AG04450 (cell line): Measurements from ENCODE around the gene TBC1D2B. TPM values are rescaled to one million over a fixed set of nuclear protein-coding genes. Genes with fewer than 3 reads are reported as not detected.

Experiments used
- CTCF ChIA-PET: fragments of 300-600, 350-600 bp; formaldehyde crosslinking; extraction: SDS; loops from one replicate; lab custom pipeline; 2022; ENCODE audit warnings: antibody characterized with exemption, inconsistent platforms; lab: Charles Lee
- POLR2A ChIA-PET: fragments of 350-600 bp; formaldehyde crosslinking; extraction: SDS; loops from one replicate; lab custom pipeline; 2021; ENCODE audit warnings: antibody characterized with exemption, inconsistent platforms; lab: Yijun Ruan, JAX
- DNase-seq: peaks from one replicate; pipeline ENCODE4 v3.0.0-alpha.2; 2011; ENCODE audit warnings: low read depth, low spot score
- H3K27ac ChIP-seq: one replicate; pipeline ENCODE4 v1.5.1; 2012; ENCODE audit warnings: low read depth, low read length, control low read depth
- H3K27me3 ChIP-seq: one replicate; pipeline ENCODE4 v1.6.0; 2012; ENCODE audit warnings: low read length; ENCODE audit not compliant: control insufficient read depth, insufficient read depth
- H3K4me3 ChIP-seq: 2 replicates; pipeline ENCODE4 v1.5.1; 2011; ENCODE audit warnings: mild to moderate bottlenecking, low read depth, low read length, control low read depth
- H3K9me3 ChIP-seq: 2 replicates; pipeline ENCODE4 v1.5.1; 2012; ENCODE audit warnings: low read length; ENCODE audit not compliant: control insufficient read depth, insufficient read depth
- CTCF ChIP-seq: IDR thresholded peaks from 2 replicates; pipeline ENCODE4 v1.5.1; 2011; ENCODE audit warnings: low read depth, low read length, control low read depth, inconsistent platforms
- polyA plus RNA-seq: library from polyadenylated mRNA; depleted of rRNA; stranded (reverse); fragments of >200 nt; gene quantifications from 2 replicates; pipeline ENCODE4 v1.2.3, GENCODE V29; 2011

TBC1D2B gene
- polyA plus RNA-seq, 1 experiment: 42.0 TPM

- DNase-seq: no peak
- H3K9me3 ChIP-seq: no peaks in the 10 kb centered on the region
- ChIA-PET CTCF (no interaction called here), POLR2A (interaction anchor here (0.7 kb wide), 1 partner anchor 29 kb away, joined by 3 read pairs; no protein-coding TSS in a partner anchor)
- H3K4me3 ChIP-seq: no peak overlapping the region
- H3K27ac ChIP-seq: no peak overlapping the region
- no peak for TF ChIP-seq CTCF
- H3K27me3 ChIP-seq: no peaks in the 10 kb centered on the region
These were observed 38.8 kb downstream of the TBC1D2B start for GRCh38 chr15:78038585-78039247.

GRCh38 chr15:78037779-78038305 is 39.7 kb downstream of the TBC1D2B start:
- no peak overlapping the region for H3K27ac ChIP-seq
- ChIA-PET CTCF (no interaction called here), POLR2A (no interaction called here)
- no peaks in the 10 kb centered on the region for H3K27me3 ChIP-seq
- no peak for TF ChIP-seq CTCF
- H3K9me3 ChIP-seq: no peaks in the 10 kb centered on the region
- no peak for DNase-seq
- H3K4me3 ChIP-seq: no peak overlapping the region

GRCh38 chr15:78037328-78037727 is 40.2 kb downstream of the TBC1D2B start:
- DNase-seq: no peak
- Histone ChIP-seq H3K9me3 (no peaks in the 10 kb centered on the region), H3K4me3 (no peak overlapping the region), H3K27me3 (no peaks in the 10 kb centered on the region), H3K27ac (no peak overlapping the region)
- ChIA-PET CTCF (no interaction called here), POLR2A (no interaction called here)
- TF ChIP-seq CTCF: no peak

- TF ChIP-seq CTCF: no peak
- no peaks in the 10 kb centered on the region for H3K27me3 ChIP-seq
- CTCF ChIA-PET: interaction anchor here (0.9 to 1.2 kb wide), 2 partner anchors 31 to 72 kb away, joined by 3 read pairs; no protein-coding TSS in a partner anchor
- POLR2A ChIA-PET: interaction anchor here (0.9 to 1.3 kb wide), 2 partner anchors 14 to 58 kb away, joined by 3 read pairs; no protein-coding TSS in a partner anchor
- H3K4me3 ChIP-seq: no peak overlapping the region
- DNase-seq: no peak
- H3K27ac ChIP-seq: no peak overlapping the region
- no peaks in the 10 kb centered on the region for H3K9me3 ChIP-seq
These were observed 41.5 kb downstream of the TBC1D2B start for GRCh38 chr15:78035861-78036476.

GRCh38 chr15:78035321-78035751 is 42.2 kb downstream of the TBC1D2B start:
- no peak for TF ChIP-seq CTCF
- ChIA-PET CTCF (interaction anchor here (0.9 to 2.1 kb wide), 3 partner anchors 30 to 73 kb away, joined by 3 to 11 read pairs (median 3); no protein-coding TSS in a partner anchor), POLR2A (interaction anchor here (0.6 to 1.3 kb wide), 5 partner anchors 15 to 58 kb away, joined by 3 to 11 read pairs (median 3); no protein-coding TSS in a partner anchor)
- Histone ChIP-seq H3K9me3 (no peaks in the 10 kb centered on the region), H3K4me3 (no peak overlapping the region), H3K27ac (peak overlapping the region; percentile 47), H3K27me3 (no peaks in the 10 kb centered on the region)
- DNase-seq: no peak
